ENCODE results near the gene TPPP3.

DNA sequence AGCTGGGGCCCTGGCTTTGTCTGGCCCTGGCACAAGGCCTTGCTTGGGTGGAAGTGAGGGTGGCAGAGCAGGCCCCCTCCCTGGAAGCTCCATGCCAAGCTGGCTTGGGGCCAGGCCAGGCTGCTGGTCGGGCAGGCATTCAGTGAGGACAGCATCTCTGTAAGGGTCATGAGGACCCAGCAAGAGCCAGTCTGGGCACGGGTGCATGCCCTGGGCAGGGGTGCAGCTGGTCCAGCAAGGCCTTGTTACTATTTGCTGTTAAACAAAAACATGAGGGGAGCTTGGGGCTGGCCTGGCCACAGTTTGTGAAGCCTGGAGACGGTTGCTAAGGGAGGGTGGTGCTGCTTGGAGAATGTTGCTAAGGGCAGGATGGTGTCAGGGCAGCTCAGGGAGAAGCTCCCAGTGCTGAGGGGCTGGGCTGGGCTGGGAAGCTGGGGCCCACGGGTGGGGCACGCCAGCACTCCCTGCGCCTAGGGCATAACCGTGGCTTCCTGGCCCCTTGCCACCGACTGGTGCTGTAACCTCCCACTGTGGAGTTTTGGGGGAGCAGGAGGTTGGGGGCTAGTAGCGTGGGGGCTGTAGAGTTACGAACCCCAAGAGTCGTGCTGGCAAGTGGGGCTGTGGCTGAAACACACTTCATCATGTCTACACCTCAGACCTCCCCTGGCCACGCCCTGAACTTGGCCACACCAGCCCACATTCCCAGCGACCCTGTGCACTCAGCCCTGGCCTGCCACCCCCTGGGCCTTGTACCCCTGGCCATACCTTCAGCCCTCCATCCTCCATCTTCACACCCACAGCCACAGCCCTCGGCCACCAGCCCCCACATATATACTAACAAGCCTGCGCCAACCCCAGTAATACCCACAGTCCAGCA, 1.6 kb downstream of the TPPP3 start:
- TF ChIP-seq, protein P1, sequence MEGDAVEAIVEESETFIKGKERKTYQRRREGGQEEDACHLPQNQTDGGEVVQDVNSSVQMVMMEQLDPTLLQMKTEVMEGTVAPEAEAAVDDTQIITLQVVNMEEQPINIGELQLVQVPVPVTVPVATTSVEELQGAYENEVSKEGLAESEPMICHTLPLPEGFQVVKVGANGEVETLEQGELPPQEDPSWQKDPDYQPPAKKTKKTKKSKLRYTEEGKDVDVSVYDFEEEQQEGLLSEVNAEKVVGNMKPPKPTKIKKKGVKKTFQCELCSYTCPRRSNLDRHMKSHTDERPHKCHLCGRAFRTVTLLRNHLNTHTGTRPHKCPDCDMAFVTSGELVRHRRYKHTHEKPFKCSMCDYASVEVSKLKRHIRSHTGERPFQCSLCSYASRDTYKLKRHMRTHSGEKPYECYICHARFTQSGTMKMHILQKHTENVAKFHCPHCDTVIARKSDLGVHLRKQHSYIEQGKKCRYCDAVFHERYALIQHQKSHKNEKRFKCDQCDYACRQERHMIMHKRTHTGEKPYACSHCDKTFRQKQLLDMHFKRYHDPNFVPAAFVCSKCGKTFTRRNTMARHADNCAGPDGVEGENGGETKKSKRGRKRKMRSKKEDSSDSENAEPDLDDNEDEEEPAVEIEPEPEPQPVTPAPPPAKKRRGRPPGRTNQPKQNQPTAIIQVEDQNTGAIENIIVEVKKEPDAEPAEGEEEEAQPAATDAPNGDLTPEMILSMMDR (IDR thresholded peaks at IDR 0.05), result no peak
- TF ChIP-seq EZH2 (IDR thresholded peaks at IDR 0.05; ENCODE audit: borderline replicate concordance, insufficient read depth, low read depth, low read length, poor library complexity, severe bottlenecking), result no peak

All from B cell (primary cell).